Activated B cell treated with CpG ODN at 0.5 μM for 24 hours (primary cell): Measurements from ENCODE around the gene MARS1. TPM values are rescaled to one million over a fixed set of nuclear protein-coding genes. Genes with fewer than 3 reads are reported as not detected.

Source experiments
- ATAC-seq: fragments of 200-7000 bp; cut with Tn5 transposase; one replicate; pipeline ENCODE4 v1.10.0; 2021; ENCODE audit warnings: low read depth, mild to moderate bottlenecking, moderate library complexity
- CTCF ChIA-PET: fragments of 350-600 bp; sonication (Branson Sonifier 250); formaldehyde crosslinking; loops from one replicate; lab custom pipeline; 2021; ENCODE audit warnings: antibody characterized with exemption; lab: Charles Lee
- POLR2A ChIA-PET: fragments of 350-600 bp; sonication (Branson Sonifier 250); formaldehyde crosslinking; loops from one replicate; lab custom pipeline; 2021; ENCODE audit warnings: antibody characterized with exemption; lab: Charles Lee
- DNase-seq: peaks from one replicate; pipeline ENCODE4 v3.0.0; 2022
- H3K27ac Mint-ChIP-seq: one replicate; pipeline ENCODE4 v1.8.0; 2020; ENCODE audit warnings: mixed read lengths
- H3K27me3 Mint-ChIP-seq: one replicate; pipeline ENCODE4 v1.8.0; 2021; ENCODE audit warnings: mixed read lengths
- H3K36me3 Mint-ChIP-seq: one replicate; pipeline ENCODE4 v1.8.0; 2021; ENCODE audit warnings: low read depth, mixed read lengths
- H3K4me1 Mint-ChIP-seq: one replicate; pipeline ENCODE4 v1.8.0; 2021; ENCODE audit warnings: mixed read lengths
- H3K4me3 Mint-ChIP-seq: one replicate; pipeline ENCODE4 v1.8.0; 2020; ENCODE audit warnings: mild to moderate bottlenecking, mixed read lengths
- H3K9me3 Mint-ChIP-seq: one replicate; pipeline ENCODE4 v1.8.0; 2020; ENCODE audit warnings: mixed read lengths
- CTCF ChIP-seq: fragments of 200-600 bp; IDR thresholded peaks from one replicate; pipeline ENCODE4 v1.8.0; 2022; ENCODE audit warnings: antibody characterized with exemption, mild to moderate bottlenecking
- intact Hi-C: fragments of 100-400 bp; cut with micrococcal nuclease; formaldehyde crosslinking; loops from one replicate; pipeline ENCODE4 v1.15.1; 2024
- total RNA-seq: library from RNA; stranded (reverse); gene quantifications from 2 replicates; pipeline ENCODE4 v1.2.3, GENCODE V29; 2022

MARS1 gene
- total RNA-seq, 1 donor from 2014 or later = 425 TPM

- H3K9me3 Mint-ChIP-seq = no peaks in the 10 kb centered on the region
- H3K4me1 Mint-ChIP-seq = peaks cover 39% of the 10 kb centered on the region
- ATAC-seq (no peak), DNase-seq (no peak)
- TF ChIP-seq CTCF = no peak
- CTCF ChIA-PET = interaction anchor here (1.2 kb wide), 1 partner anchor 87 kb away, joined by 3 read pairs; no protein-coding TSS in a partner anchor
- peak overlapping the region; percentile 99 for H3K4me3 Mint-ChIP-seq
- peaks cover 9% of the 10 kb centered on the region for H3K27me3 Mint-ChIP-seq
- H3K36me3 Mint-ChIP-seq = peaks cover 28% of the 10 kb centered on the region
- intact Hi-C loops = no loop called here
- POLR2A ChIA-PET = interaction anchor here (0.6 to 2.6 kb wide), 9 partner anchors 11 to 87 kb away, joined by 3 to 18 read pairs (median 5); partner anchors contain the start of genes ARHGAP9, DDIT3, GLI1 and MBD6
- H3K27ac Mint-ChIP-seq = peak overlapping the region; percentile 84
Observed at GRCh38 chr12:57545809-57546437, 58.1 kb downstream of the MARS1 start.

- ChIA-PET POLR2A (interaction anchor here (0.6 to 2.6 kb wide), 11 partner anchors 12 to 88 kb away, joined by 3 to 18 read pairs (median 5); partner anchors contain the start of genes ARHGAP9, DDIT3, GLI1 and MBD6), CTCF (interaction anchor here (1.2 to 1.3 kb wide), 2 partner anchors 37 to 88 kb away, joined by 3 read pairs; no protein-coding TSS in a partner anchor)
- TF ChIP-seq CTCF = no peak
- Mint-ChIP-seq H3K36me3 (peaks cover 20% of the 10 kb centered on the region), H3K27me3 (peaks cover 10% of the 10 kb centered on the region), H3K4me3 (peak within 1 kb of the TSS; percentile 99), H3K9me3 (no peaks in the 10 kb centered on the region), H3K27ac (peak within 1 kb of the TSS; percentile 84), H3K4me1 (peaks cover 36% of the 10 kb centered on the region)
- intact Hi-C loops = loop anchor here (1.0 kb wide), 4 partner anchors 24 to 148 kb away; partner anchors contain the start of genes GLI1, MBD6 and OS9
- peak; percentile 97 for ATAC-seq
- DNase-seq = peak; percentile 81
Observed at GRCh38 chr12:57546438-57547287, 58.8 kb downstream of the MARS1 start, which contains the start of gene DCTN2. DCTN2 (minus strand) TSS chr12:57547192; CDS start chr12:57547063, 129 bp downstream.

GRCh38 chr12:57547288-57548012 lies 59.6 kb downstream of the MARS1 start:
- ChIA-PET POLR2A (interaction anchor here (0.7 to 2.6 kb wide), 8 partner anchors 13 to 89 kb away, joined by 3 to 18 read pairs (median 9); partner anchors contain the start of genes ARHGAP9, DDIT3, MBD6 and PIP4K2C), CTCF (interaction anchor here (1.2 to 1.3 kb wide), 2 partner anchors 36 to 88 kb away, joined by 3 read pairs; no protein-coding TSS in a partner anchor)
- no peak for DNase-seq
- Mint-ChIP-seq H3K27me3 (peaks cover 10% of the 10 kb centered on the region), H3K27ac (peak overlapping the region; percentile 84), H3K36me3 (peaks cover 15% of the 10 kb centered on the region), H3K4me3 (peak overlapping the region; percentile 99), H3K4me1 (peaks cover 36% of the 10 kb centered on the region), H3K9me3 (no peaks in the 10 kb centered on the region)
- TF ChIP-seq CTCF = no peak
- intact Hi-C loops = loop anchor here (1.0 kb wide), 4 partner anchors 25 to 147 kb away; partner anchors contain the start of genes GLI1, MBD6 and OS9
- no peak for ATAC-seq

GRCh38 chr12:57548013-57548315 lies 60.1 kb downstream of the MARS1 start:
- Mint-ChIP-seq H3K4me3 (no peak overlapping the region), H3K36me3 (peaks cover 15% of the 10 kb centered on the region), H3K27ac (no peak overlapping the region), H3K4me1 (peaks cover 36% of the 10 kb centered on the region), H3K9me3 (no peaks in the 10 kb centered on the region), H3K27me3 (peaks cover 10% of the 10 kb centered on the region)
- intact Hi-C loops = no loop called here
- ChIA-PET CTCF (no interaction called here), POLR2A (no interaction called here)
- ATAC-seq = no peak
- no peak for DNase-seq
- no peak for TF ChIP-seq CTCF
